Aorta (tissue), 5 donors: ENCODE data around the gene BST2. TPM values are rescaled to one million over a fixed set of nuclear protein-coding genes. Genes with fewer than 3 reads are reported as not detected.
"Not testable (repeated sequence)": the region's sequence is repeated elsewhere in the genome, so short reads cannot be mapped to it uniquely, and the experiment has no call there.

Source experiments
- ATAC-seq: fragments of 200-7000 bp; cut with Tn5 transposase; one replicate; pipeline ENCODE4 v1.9.1; 2022; ENCODE audit warnings: moderate library complexity; ENCODE audit not compliant: low FRiP score
- DNase-seq, 2 donors: peaks; one replicate each; pipeline ENCODE4 v3.0.0-alpha.2; 2020
- H3K27ac ChIP-seq, 2 donors: one replicate each; pipeline ENCODE4 v1.5.1; 2013; ENCODE audit warnings: low read length in 2 of 2, mild to moderate bottlenecking in 2 of 2, moderate library complexity in 2 of 2, control low read depth in 1 of 2, inconsistent platforms in 1 of 2, low read depth in 1 of 2
- H3K27me3 ChIP-seq, 2 donors: one replicate each; pipeline ENCODE4 v1.6.1; 2013; ENCODE audit warnings: control low read depth in 1 of 2, low read length in 1 of 2, mild to moderate bottlenecking in 1 of 2, moderate library complexity in 1 of 2; ENCODE audit not compliant: insufficient read depth in 2 of 2, control insufficient read depth in 1 of 2
- H3K36me3 ChIP-seq, 2 donors: one replicate each; pipeline ENCODE4 v1.6.1; 2013; ENCODE audit warnings: control low read depth in 1 of 2, low read length in 1 of 2, mild to moderate bottlenecking in 1 of 2; ENCODE audit not compliant: insufficient read depth in 2 of 2, control insufficient read depth in 1 of 2
- H3K4me1 ChIP-seq, 2 donors: one replicate each; pipeline ENCODE4 v1.6.1; 2013; ENCODE audit warnings: low read length in 2 of 2, control low read depth in 1 of 2, mild to moderate bottlenecking in 1 of 2, moderate library complexity in 1 of 2; ENCODE audit not compliant: insufficient read depth in 2 of 2, control insufficient read depth in 1 of 2
- H3K4me3 ChIP-seq, 2 donors: one replicate each; pipeline ENCODE4 v1.5.1; 2013; ENCODE audit warnings: low read length in 2 of 2, control low read depth in 1 of 2, mild to moderate bottlenecking in 1 of 2
- H3K9me3 ChIP-seq: one replicate; pipeline ENCODE4 v1.6.1; 2013; ENCODE audit warnings: mild to moderate bottlenecking, low read length; ENCODE audit not compliant: control insufficient read depth
- WGBS, 2 donors: extraction: QIAGEN DNeasy Blood & Tissue Kit; methylation state at CpG; one replicate each; pipeline ENCODE4 v1.1.7; 2013; 5-methylcytosine and 5-hydroxymethylcytosine counted together
- intact Hi-C, 2 donors: fragments of 100-400 bp; cut with DNase I; formaldehyde crosslinking; loops; one replicate each; pipeline versions ENCODE4 v1.14.2 to v1.15.0; 2022
- polyA plus RNA-seq, 2 donors: library from polyadenylated mRNA; stranded (reverse); fragments of 200-250 nt; gene quantifications; one replicate each; pipeline ENCODE4 v1.2.3, GENCODE V29; 2013
- total RNA-seq, 2 donors: library from RNA; stranded (reverse); fragmentation: NEBNext Ultra II Directional; extraction: Animal tissue kit (Norgen Biotek cat#: 25700); gene quantifications; one replicate each; pipeline ENCODE4 v1.2.1, GENCODE V29; 2021
- donor health status: healthy with polysubstance abuse.
- donor health status: Bipolar disorder and iron deficiency.
- donor health status: DM: no; HTN: no; CAD: no.
- donor health status: DM: no; HTN: no; CAD: no.
- donor health status: DM: yes; HTN: yes; CAD: no.

BST2 gene
- total and polyA plus RNA-seq, 4 donors: 72.0 to 171 (median 115) TPM

DNA sequence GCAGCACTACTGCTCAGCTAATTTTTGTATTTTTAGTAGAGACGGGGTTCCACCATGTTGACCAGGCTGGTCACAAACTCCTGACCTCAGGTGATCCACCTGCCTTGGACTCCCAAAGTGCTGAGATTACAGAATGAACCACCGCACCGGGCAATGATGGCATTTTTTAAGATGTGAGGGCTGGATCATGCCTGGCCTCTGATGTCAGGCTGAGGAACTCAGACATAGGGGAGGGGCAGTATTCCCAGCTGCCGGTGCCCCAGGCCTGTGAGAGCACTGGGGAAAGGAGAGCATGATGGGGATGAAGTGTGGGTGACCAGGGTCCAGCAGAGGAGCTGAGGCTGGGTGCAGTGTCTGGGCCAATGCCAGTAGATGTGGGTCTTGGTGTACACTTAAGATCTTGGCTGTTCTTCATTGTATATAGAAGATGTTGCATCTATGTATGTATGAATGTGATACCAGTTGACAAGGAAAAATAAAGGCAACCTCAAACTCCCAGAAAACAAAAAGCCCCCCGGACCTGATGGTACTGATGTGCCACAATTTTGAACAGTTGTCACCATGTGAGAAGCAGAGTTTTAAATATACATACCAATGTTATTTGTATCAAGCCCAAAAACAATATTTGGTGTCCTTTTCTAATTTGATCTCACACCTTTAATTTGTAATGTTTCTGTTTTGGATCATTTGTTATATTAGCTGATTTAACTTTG is 24.8 kb downstream of the BST2 start:
- 59 to 63% methylated on average over 5 of the region's 5 CpGs for WGBS, 2 donors
- no peak for ATAC-seq
- H3K4me3 ChIP-seq: no peak overlapping the region
- no peaks in the 10 kb centered on the region for H3K9me3 ChIP-seq
- H3K4me1 ChIP-seq: no peaks in the 10 kb centered on the region
- no peak for DNase-seq
- no peak overlapping the region for H3K27ac ChIP-seq
- intact Hi-C loops: loop anchor here in 1 of 2 donors (10.0 kb wide), 1 partner anchor 306 kb away; the partner anchor contains the start of genes HAUS8 and MYO9B
- H3K27me3 ChIP-seq: no peaks in the 10 kb centered on the region
- H3K36me3 ChIP-seq: no peaks in the 10 kb centered on the region

- H3K4me1 ChIP-seq: no peaks in the 10 kb centered on the region
- H3K36me3 ChIP-seq: no peaks in the 10 kb centered on the region
- DNase-seq (no peak), ATAC-seq (no peak)
- H3K9me3 ChIP-seq: no peaks in the 10 kb centered on the region
- intact Hi-C loops: no loop called here
- no peak overlapping the region for H3K4me3 ChIP-seq
- no peaks in the 10 kb centered on the region for H3K27me3 ChIP-seq
- 52 to 63% methylated on average over 14 of the region's 14 CpGs for WGBS, 2 donors
- no peak overlapping the region for H3K27ac ChIP-seq
Observed at GRCh38 chr19:17379221-17379631, 26.2 kb downstream of the BST2 start.

GRCh38 chr19:17378271-17378670 is 27.2 kb downstream of the BST2 start:
- Histone ChIP-seq H3K27ac (no peak overlapping the region), H3K9me3 (no peaks in the 10 kb centered on the region), H3K36me3 (no peaks in the 10 kb centered on the region), H3K4me1 (no peaks in the 10 kb centered on the region), H3K27me3 (no peaks in the 10 kb centered on the region), H3K4me3 (no peak overlapping the region)
- no peak for DNase-seq
- WGBS, 2 donors: 82 to 84% methylated on average over 13 of the region's 13 CpGs
- intact Hi-C loops: no loop called here
- no peak for ATAC-seq

DNA sequence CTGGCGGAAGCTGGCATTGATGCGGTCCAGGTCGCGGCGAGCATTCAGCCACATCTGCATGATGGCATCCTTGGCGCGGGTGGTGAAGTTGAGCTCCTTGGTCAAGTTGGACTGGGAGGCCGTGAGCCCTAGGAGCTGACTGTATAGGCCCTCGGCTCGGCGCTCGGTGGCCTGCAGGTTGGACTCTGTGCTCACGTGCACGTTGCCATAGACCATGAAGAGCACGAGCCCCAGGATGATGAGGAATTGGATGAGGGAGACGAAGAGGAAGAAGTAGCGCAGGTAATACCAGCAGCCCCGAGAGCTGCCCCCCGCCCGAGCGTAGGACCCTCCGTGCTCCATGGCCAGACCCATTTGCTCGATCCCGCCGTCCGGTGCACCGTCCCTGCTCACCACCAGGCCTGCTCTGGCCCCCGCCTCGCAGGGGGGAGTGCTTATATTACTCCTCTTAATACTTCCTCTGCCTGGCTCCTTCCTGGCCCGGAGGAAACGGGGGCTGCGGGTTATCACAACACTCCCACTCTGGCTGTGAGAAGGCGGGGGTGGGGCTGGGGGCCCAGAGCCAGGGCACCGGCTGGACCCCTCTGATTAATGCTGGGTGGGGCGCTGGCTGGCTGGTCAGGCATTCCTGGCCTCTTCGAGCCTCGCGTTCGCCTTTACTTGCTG is 28.4 kb downstream of the BST2 start, which contains the start of gene PLVAP:
TSS of gene PLVAP (minus strand) at position 408 of the 666 bp plus-strand sequence. CDS start at position 354, 54 bp downstream.
- DNase-seq (no peak), ATAC-seq (no peak)
- Histone ChIP-seq H3K27me3 (no peaks in the 10 kb centered on the region), H3K27ac (no peak within 1 kb of the TSS), H3K36me3 (no peaks in the 10 kb centered on the region), H3K4me1 (no peaks in the 10 kb centered on the region), H3K4me3 (no peak within 1 kb of the TSS), H3K9me3 (no peaks in the 10 kb centered on the region)
- intact Hi-C loops: no loop called here
- WGBS, 2 donors: 61 to 63% methylated on average over 38 to 39 of the region's 39 CpGs

DNA sequence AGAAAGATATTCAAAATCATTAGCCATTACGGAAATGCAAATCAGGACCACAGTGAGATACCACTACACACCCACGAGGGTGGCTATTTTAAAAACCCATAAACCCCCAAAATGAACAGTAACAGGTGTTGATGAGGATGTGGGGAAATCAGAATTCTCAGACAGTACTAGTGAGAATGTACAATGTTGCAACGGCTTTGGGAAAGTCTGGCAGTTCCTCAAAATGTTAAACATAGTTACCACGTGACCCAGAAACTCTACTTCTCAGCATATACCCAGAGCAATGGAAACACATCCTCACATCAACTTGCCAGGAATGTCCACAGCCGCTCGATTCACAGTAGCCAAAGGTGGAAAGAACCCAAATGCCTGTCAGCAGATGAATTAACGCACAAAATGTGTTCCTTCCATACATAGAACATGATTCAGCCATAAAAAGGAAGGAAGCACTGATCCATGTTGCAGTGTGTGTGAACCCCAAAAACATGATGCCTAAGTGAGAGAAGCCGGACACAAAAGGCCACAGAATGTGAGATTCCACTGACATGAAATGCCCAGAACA is 35.3 kb downstream of the BST2 start:
- no peak for DNase-seq
- H3K4me3 ChIP-seq: no peak overlapping the region
- no peak for ATAC-seq
- no peaks in the 10 kb centered on the region for H3K9me3 ChIP-seq
- no peak overlapping the region for H3K27ac ChIP-seq
- intact Hi-C loops: no loop called here
- H3K36me3 ChIP-seq: no peaks in the 10 kb centered on the region
- no peaks in the 10 kb centered on the region for H3K27me3 ChIP-seq
- no peaks in the 10 kb centered on the region for H3K4me1 ChIP-seq
- 15 to 16% methylated on average over 8 of the region's 8 CpGs for WGBS, 2 donors

DNA sequence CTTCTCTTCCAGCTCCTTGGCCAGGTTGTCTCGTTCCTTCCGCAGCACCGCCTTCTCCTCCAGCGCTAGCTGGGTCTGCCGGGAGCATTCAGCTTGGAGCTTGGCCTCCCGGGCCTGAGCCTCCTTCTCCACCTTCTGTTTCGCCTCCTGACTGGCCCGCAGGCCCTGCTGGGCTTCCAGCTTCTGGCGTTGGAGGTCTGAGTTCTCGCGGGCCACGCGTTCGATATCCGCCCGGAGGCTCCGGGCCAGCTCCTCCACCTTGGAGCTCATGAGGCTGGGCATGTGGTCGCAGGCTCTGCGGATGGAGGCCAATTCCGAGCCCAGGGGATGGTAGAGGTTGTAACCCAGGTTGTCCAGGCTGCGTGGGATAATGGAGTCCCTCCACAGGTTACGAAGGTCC is 40.1 kb downstream of the BST2 start:
- no peak for DNase-seq
- H3K36me3 ChIP-seq: no peaks in the 10 kb centered on the region
- ATAC-seq: no peak
- no peak overlapping the region for H3K4me3 ChIP-seq
- H3K4me1 ChIP-seq: no peaks in the 10 kb centered on the region
- intact Hi-C loops: no loop called here
- no peaks in the 10 kb centered on the region for H3K9me3 ChIP-seq
- 95 to 97% methylated on average over 22 of the region's 22 CpGs for WGBS, 2 donors
- H3K27ac ChIP-seq: no peak overlapping the region
- H3K27me3 ChIP-seq: no peaks in the 10 kb centered on the region

- H3K27ac ChIP-seq, H3K4me3 ChIP-seq, H3K27me3 ChIP-seq, H3K9me3 ChIP-seq, ATAC-seq, DNase-seq, H3K4me1 ChIP-seq, H3K36me3 ChIP-seq, intact Hi-C loops: not testable (repeated sequence)
- WGBS, 2 donors: 86 to 90% methylated on average over 20 of the region's 20 CpGs
Observed at GRCh38 chr19:17363852-17364605, 41.4 kb downstream of the BST2 start.

GRCh38 chr19:17359905-17360800 is 45.3 kb downstream of the BST2 start:
- Histone ChIP-seq H3K36me3 (no peaks in the 10 kb centered on the region), H3K27me3 (no peaks in the 10 kb centered on the region), H3K4me3 (no peak overlapping the region), H3K4me1 (no peaks in the 10 kb centered on the region), H3K9me3 (no peaks in the 10 kb centered on the region), H3K27ac (no peak overlapping the region)
- DNase-seq: no peak
- ATAC-seq: no peak
- WGBS, 2 donors: 81 to 83% methylated on average over 6 of the region's 6 CpGs
- intact Hi-C loops: no loop called here
